ENCODE measurements around the gene VAPB.
"Not testable (repeated sequence)": the region's sequence is repeated elsewhere in the genome, so short reads cannot be mapped to it uniquely, and the experiment has no call there.

Gene VAPB, protein sequence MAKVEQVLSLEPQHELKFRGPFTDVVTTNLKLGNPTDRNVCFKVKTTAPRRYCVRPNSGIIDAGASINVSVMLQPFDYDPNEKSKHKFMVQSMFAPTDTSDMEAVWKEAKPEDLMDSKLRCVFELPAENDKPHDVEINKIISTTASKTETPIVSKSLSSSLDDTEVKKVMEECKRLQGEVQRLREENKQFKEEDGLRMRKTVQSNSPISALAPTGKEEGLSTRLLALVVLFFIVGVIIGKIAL

DNA sequence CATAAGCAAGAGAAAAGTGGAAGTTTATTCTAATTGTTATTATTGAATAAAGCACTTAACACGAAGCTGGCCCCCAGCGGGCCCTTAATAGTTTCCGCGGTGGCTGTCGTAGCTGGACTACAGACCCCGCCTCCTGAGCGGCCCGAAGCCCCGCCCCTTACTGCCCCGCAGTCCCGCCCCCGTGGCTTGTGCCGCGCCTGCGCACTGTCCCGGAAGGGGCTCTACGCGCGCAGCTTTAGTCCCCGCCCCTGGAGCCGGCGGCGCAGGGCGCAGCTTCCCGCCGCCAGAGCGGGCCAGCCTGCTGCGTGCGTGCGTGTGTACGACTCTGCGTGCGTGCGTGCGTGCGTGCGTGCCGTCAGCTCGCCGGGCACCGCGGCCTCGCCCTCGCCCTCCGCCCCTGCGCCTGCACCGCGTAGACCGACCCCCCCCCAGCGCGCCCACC is at the start of gene VAPB:
TSS of gene VAPB (plus strand) at position 348 of the 442 bp plus-strand sequence. CDS start 231 bp downstream, outside the sequence.
- in situ Hi-C loops (cut with HindIII; ENCODE audit: low pct_ligation_motif_present, low pct_unique_long_range_greater_than_20kb, low sequenced_read_pairs), result no loop called here
- DNase-seq, result peak; percentile 91

DNA sequence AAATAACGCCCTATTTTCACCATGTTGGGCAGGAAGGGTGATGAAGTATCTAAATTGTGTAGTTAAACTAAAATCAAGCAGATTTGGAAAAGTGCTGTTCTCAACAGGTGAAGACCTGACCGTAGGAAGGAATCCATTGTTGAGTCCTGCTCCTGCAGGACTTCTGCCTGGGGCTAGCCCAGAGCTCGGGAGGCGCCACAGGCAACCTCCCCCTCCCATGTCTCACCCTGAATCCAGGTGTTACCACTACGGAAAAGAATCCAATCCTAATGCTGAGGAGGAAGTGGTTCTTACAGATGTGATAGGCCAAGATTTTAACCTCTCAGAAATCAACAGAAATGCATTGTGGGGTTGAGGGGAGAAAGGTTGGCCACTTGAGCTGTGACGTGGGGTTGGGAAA is 49.3 kb upstream of the VAPB start:
- in situ Hi-C loops (cut with HindIII; ENCODE audit: low pct_ligation_motif_present, low pct_unique_long_range_greater_than_20kb, low sequenced_read_pairs), result no loop called here

DNA sequence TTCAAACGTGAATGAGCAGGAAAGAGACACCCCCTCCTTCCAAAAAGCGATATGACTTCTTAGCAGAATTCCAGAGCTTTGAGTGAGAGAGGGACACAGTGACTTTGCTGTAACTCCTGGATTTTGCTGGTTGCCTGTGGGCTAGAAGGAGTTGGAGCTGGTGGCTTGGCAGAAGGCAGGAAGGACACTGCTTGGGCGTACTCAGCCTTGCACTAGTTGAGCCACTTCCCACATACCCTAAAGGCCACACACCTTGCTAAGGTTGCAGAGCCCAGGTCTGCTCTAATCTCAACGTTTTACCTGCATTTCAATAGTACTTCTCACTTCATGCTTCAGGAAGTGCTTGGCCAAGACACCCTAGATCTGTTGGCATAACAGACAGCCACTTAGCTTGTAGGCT is 48.9 kb upstream of the VAPB start:
- in situ Hi-C loops (cut with HindIII; ENCODE audit: low pct_ligation_motif_present, low pct_unique_long_range_greater_than_20kb, low sequenced_read_pairs), result no loop called here
- no peak for DNase-seq

More for the DNA sequence above, 49.3 kb upstream of the VAPB start:
- DNase-seq, result no peak

DNA sequence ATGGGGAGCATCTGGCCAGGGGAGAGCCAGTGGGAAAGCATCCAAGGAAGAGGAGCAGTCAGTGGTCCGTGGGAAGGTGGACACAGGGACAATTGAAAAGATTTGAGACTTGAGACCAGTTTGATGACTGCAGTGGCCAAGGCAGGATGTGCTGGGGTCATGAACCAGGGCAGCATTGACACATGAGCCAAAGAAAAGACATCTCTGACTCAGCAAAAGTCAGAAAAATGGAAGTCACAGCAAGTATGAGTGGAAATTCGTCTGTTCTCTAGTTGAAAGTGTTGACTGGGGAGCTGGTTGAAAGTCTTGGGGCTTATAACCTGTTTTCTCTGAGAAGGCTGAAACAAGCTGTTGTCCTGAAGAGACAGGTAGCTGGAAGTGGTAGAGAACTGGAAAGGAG is 48.2 kb upstream of the VAPB start:
- in situ Hi-C loops (cut with HindIII; ENCODE audit: low pct_ligation_motif_present, low pct_unique_long_range_greater_than_20kb, low sequenced_read_pairs), result no loop called here
- no peak for DNase-seq

DNA sequence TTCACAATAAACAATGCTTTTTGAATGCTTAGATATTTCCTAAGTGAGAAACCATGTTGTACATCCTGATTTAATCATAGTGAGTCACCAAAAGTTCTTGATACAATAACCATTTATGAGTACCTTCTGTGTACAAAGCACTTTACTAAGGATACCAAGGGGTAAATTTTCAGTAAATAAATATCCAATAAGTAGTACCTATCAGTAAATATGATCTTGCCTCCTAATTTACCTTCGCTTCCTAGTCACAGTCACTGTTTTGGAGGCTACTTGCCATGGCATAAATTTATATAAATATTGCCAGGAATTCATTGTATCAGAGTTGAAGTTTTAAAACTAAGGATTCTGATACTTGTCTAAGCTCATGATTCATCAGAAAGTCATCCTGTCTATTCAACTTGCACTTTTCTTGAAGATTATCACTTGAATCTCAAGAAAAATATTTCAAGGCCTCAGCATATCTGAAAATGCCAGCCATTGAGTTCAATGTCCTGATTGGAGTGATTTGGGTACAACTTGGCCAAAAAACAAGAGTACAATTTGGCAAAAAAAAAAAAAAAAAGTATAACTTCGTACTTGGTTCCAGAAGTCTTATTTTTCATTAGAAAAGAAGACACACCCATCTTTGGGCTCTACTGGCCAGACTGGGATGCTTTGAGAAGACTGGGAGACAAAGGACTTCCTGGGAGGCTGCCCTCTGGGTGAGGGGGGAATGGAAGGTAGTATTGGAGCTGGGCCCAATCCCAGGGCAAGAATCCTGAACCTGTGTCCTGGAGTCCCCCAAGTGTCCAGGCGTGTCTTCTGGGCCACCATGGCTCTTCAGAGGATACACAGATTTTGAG is 46.7 kb upstream of the VAPB start:
- DNase-seq, result peak; percentile 18
- in situ Hi-C loops (cut with HindIII; ENCODE audit: low pct_ligation_motif_present, low pct_unique_long_range_greater_than_20kb, low sequenced_read_pairs), result no loop called here

DNA sequence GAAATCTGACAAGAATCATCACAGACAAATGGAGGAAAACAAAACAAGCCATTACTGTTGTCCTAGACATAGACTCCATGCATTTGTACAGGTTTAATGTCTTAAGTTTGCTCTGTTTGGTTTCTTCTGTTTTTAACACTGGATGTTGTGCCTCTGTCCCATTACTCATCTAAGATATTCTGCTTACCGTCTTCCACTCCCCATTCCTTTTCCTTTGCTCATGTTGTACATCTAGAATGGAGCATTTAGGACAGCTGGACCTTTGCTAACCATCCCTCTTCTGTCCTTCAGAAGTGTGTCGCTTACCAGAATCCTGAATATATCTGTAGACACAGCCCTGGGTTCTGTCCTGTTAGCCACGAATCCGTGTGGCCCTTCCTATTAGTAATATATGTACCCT is 44.3 kb upstream of the VAPB start:
- no peak for DNase-seq
- in situ Hi-C loops (cut with HindIII; ENCODE audit: low pct_ligation_motif_present, low pct_unique_long_range_greater_than_20kb, low sequenced_read_pairs), result no loop called here

DNA sequence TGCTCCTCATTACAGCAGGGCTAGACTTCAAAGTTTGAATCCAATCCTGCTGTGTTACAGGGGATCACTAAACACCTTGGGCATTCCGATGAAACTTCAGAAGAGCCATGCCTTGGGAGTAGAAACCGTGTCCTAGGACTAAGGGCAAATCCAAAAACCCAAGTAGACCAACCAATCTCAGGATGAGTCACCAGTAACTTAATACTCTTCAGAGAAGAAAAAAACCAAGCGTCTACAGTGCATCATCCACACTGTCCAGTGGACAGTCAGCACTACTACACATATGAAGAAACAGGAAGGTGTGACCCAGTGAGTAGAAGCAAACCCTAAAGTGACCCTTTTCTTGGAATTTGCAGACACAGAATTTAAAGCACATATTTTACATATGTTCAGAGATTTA is 39.5 kb upstream of the VAPB start:
- in situ Hi-C loops (cut with HindIII; ENCODE audit: low pct_ligation_motif_present, low pct_unique_long_range_greater_than_20kb, low sequenced_read_pairs), result no loop called here
- peak; percentile 39 for DNase-seq

DNA sequence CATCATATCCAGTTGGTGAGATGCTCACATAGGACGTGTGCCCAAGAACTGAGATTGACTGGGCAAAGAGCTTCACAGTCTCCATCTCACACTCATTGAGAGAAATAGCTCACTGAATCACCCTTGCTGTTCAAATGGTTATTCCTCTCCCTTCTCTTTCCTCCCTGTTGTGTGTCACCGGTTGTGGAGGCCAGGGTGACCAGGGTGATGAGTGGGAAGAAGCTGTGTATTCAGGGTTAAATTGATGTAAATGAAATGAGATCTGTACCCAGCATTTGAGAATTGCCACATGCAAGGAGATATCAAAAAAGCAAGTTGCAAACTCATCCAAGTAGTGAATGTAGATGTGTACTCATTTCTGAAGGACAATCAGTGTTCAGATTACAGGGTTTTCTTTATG is 36.6 kb upstream of the VAPB start:
- in situ Hi-C loops (cut with HindIII; ENCODE audit: low pct_ligation_motif_present, low pct_unique_long_range_greater_than_20kb, low sequenced_read_pairs), result no loop called here
- no peak for DNase-seq

DNA sequence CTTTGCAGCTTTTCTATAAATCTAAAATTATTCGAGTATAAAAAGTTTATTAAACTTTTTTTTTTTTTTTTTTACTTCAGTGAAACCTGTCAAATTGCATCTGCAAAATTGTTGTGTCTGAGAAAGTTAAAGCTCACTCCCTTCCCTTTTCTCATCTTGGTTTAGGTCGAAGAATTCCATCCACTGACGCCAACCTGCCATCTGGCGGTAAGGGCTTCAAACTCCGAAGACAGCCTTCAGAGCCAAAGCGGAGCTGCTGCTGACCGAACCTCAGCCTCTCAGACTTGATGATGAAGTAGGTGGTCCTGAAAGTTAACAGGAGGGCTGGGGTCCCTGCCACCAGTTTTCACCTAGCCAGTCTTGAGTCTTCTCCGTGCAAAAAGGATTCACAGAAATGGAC is 29.6 kb upstream of the VAPB start:
- in situ Hi-C loops (cut with HindIII; ENCODE audit: low pct_ligation_motif_present, low pct_unique_long_range_greater_than_20kb, low sequenced_read_pairs), result no loop called here

DNA sequence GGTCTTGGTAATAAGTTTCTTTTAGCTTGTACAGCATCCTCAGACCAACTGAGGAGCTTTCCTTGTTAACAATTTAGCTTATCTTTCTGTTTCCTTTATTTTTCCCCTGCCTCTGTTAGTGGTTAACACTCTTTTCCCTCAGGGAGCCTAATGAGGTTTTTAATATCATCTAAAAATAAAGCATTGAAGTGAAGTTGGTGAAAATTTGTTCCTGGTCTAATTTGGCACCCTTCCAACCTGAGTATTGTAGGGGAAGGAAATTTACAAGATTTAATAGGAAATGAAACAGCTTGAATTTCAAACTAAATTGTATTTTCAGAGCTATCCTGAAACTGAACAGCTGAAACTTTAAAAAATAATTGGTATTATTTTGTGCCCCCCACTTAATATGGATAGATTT is 28.1 kb upstream of the VAPB start:
- in situ Hi-C loops (cut with HindIII; ENCODE audit: low pct_ligation_motif_present, low pct_unique_long_range_greater_than_20kb, low sequenced_read_pairs), result no loop called here
- no peak for DNase-seq

More for the DNA sequence above, 29.6 kb upstream of the VAPB start:
- no peak for DNase-seq

DNA sequence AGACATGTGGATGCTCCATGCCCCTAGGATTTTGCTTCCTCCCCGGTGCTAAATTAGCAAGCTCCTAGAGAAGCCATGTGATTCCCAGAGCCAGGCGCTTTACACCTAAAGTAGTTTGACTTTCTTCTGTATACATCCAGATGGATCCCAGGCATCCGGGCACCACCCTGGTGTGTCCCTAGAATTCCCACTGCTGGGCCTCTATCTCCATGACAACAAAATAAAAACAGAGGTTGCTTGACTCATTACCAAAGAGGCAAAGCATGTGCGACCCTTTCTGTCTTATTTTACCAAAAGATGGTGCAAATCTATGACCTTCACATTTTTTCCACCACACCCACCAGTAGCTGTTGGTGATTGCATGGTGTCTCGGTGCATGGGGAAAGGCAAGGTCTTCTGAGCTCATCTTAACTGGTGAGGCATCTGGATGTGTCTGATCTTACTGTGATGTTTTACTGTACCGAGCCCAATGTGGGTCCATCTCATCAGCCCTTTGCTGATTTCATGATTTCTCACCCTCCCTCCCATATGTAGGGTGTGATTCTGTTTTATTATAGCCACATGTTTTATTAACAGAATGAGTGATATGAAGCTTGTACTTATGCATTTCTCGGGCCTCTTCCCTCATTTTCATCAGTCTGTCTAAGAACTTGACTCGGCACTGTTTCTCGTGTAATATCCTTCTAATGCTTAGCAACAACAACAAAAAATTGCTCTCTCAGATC is 27.4 kb upstream of the VAPB start:
- no peak for DNase-seq
- in situ Hi-C loops (cut with HindIII; ENCODE audit: low pct_ligation_motif_present, low pct_unique_long_range_greater_than_20kb, low sequenced_read_pairs), result no loop called here

DNA sequence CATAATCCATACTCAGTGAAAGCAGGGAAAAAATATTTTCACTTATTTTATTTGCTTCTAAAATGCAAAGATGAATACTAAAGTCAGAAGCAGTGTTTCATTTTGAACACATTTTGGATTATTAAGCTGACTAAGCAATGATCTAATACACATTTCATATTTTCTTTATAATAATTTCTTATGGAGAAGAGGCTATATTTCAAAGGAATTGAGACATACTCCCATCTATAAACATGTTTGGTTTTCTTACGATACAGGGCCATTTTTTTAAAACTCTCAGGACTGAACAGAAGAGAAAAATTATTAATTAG is 26.9 kb upstream of the VAPB start:
- in situ Hi-C loops (cut with HindIII; ENCODE audit: low pct_ligation_motif_present, low pct_unique_long_range_greater_than_20kb, low sequenced_read_pairs), result no loop called here
- DNase-seq, result no peak

DNA sequence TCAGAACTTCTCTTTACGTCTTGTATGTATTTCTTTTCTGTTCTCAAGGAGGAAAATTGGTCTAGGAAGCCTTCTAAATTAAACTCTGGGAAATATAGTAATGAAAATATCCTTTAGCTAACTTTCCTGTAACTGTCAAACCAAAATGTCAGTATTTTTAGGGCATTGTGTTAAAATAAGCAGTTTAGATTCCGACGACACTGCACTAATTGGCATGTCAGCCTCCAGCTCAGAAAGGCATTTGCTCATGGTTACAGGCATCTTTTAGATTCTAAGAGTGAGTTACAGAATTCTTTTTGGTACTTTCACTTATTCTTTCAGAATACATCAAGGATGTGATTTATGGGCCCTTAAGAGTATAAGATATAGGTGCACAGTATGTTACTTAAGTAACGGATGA is 26.1 kb upstream of the VAPB start:
- DNase-seq, result no peak
- in situ Hi-C loops (cut with HindIII; ENCODE audit: low pct_ligation_motif_present, low pct_unique_long_range_greater_than_20kb, low sequenced_read_pairs), result no loop called here

DNA sequence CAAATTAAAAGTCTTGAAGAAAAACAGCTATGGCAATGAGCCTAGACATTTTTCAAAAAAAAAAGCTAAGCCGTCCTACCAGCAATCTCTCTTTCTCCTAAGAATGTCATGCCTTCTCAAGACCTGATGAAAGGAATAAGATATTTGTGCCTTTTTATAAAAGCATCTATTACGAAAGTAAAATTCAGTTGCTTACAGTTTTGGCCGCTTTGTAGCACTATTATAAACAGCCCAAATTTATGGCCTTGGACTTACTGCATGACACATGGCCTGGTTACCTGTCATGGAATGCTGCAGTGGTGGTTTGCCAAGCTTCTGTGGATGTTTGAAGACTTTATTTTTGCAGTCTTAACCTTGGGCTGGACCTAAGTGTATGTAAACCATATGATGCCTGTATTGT is 22.2 kb upstream of the VAPB start:
- DNase-seq, result no peak
- in situ Hi-C loops (cut with HindIII; ENCODE audit: low pct_ligation_motif_present, low pct_unique_long_range_greater_than_20kb, low sequenced_read_pairs), result no loop called here

DNA sequence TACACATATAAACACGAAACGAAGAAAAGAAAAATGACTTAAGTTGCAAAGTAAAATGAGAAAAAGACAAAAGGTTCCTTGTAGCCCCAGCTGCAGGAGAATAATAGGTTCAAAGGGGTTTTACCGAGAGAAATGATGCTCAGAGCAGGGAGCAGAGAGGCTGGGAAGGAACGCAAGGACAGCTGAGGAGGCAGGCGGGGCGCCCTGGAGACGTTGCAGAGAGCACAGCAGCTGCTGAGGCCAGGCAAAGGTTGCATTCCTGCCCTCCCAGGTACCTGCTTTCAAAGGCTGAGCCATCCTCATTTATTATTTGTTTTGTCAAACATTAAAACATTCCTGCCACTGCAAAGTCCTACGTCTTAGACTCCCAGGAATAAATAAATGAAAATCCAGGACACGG is 16.2 kb upstream of the VAPB start:
- DNase-seq, result no peak

DNA sequence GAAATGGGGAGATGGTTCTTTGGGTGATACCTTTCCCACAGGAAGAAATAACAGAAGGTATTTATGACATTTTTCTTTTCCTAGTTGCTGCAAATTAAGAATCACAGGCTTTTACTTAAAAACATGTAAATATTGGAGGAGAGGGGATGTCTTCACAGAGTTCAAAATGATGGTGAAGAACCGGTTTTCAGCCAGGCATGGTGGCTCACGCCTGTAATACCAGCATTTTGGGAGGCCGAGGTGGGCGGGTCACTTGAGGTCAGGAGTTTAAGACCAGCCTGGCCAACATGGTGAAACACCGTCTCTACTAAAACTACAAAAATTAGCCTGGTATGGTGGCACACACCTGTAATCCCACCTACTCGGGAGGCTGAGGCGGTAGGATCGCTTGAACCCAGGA is 15.7 kb upstream of the VAPB start:
- DNase-seq; in situ Hi-C loops (cut with HindIII; ENCODE audit: low pct_ligation_motif_present, low pct_unique_long_range_greater_than_20kb, low sequenced_read_pairs): not testable (repeated sequence)

More for the DNA sequence above, 16.2 kb upstream of the VAPB start:
- in situ Hi-C loops (cut with HindIII; ENCODE audit: low pct_ligation_motif_present, low pct_unique_long_range_greater_than_20kb, low sequenced_read_pairs), result no loop called here

DNA sequence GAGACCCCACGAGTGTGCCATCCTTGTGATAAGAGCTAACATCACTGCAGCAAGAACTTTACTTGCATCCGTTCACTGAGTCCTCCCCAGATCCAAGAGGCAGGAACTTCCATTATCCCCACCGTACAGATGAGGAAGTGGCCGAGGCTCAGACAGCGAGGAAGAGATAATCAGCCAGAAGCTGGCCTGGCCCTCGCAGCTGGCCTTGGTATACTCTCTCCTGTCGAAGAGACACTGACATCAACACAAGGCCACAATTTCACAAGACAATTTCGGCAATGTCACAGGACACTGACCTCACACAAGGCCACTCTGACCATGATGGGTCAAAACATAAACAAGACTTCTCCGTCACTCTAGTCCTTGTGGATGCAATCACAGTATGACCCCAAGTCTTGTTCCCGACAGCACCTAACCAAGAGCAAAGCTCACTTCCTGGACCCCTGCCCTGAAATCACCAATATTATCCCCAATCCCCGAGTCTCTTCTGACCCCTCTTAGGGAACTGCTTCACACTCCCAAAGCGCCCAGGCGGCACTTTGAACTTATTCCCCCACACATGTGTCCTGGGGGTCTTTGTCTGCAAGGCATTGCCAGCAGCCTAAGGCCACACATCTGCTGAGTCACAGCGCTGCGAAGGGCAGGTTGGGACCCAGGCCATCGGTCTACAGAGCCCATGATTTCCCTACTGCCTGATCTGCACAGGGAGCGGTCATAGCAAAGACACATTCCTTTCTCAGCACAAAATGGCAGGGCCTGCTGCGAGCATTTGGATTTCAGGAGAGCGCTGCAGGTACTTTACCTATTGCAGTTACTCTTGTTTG is 14.8 kb upstream of the VAPB start:
- in situ Hi-C loops (cut with HindIII; ENCODE audit: low pct_ligation_motif_present, low pct_unique_long_range_greater_than_20kb, low sequenced_read_pairs), result no loop called here
- no peak for DNase-seq

DNA sequence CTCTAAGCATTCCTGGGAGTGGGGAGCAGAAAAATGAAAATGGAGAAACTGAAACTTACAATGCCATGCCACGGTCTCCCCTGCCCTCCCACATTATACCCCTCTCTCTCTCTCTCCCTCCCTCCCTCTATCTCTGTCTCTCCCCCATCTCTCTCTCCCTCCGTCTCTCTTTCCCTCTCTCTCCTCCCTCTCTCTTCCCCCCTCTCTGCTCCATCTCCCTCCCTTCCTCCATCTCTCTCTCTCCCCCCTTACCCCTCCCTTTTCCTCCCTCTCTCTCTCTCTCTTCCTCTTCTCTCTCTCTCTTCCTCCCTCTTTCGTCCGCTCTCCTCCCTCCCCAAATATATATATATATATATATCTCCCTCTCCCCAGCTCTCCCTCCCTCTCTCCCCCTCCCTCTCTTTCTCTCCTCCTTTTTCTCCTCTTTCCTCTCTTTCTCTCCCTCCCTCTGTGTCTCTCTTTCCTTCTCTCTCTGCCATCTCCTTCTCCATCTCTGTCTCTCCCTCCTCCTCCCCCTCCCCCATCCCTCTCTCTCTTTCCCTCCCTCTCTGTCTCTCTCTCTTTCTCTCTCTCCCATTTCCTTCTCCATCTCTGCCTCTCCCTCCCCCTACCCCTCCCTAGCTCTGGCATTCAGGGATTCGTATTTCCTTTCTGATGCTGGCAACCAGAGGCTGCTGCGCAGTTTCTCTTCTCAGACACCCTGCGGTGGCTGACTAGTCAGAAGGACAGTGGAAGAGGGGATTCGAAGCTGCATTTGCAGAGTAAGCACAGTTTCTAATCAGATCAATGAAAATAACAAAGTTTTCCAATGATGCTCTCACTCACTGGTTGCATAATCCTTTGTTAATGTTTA is 13.9 kb upstream of the VAPB start:
- in situ Hi-C loops (cut with HindIII; ENCODE audit: low pct_ligation_motif_present, low pct_unique_long_range_greater_than_20kb, low sequenced_read_pairs), result no loop called here

More for the DNA sequence above, 13.9 kb upstream of the VAPB start:
- no peak for DNase-seq
